DND-41 (cell line): ENCODE measurements around the gene OR56A3.

Source experiments
- ATAC-seq: fragments of 200-7000 bp; cut with Tn5 transposase; 3 replicates; pipeline ENCODE4 v1.9.1; 2021; ENCODE audit warnings: low read depth; ENCODE audit not compliant: insufficient read depth
- DNase-seq: peaks from one replicate; pipeline ENCODE4 v3.0.0-alpha.2; 2020
- H2AFZ ChIP-seq: 2 replicates; pipeline ENCODE4 v1.6.0; 2012; ENCODE audit warnings: low read depth, low read length
- H3K27ac ChIP-seq: 2 replicates; pipeline ENCODE4 v1.5.1; 2012; ENCODE audit warnings: low read length, inconsistent platforms
- H3K27me3 ChIP-seq: fragments of 200-600 bp; sonication (generic); 2 replicates; pipeline ENCODE4 v1.6.0; 2012; ENCODE audit warnings: low read length, mild to moderate bottlenecking, inconsistent platforms; ENCODE audit not compliant: insufficient read depth, poor library complexity
- H3K36me3 ChIP-seq: 2 replicates; pipeline ENCODE4 v1.5.1; 2012; ENCODE audit warnings: low read length, inconsistent platforms; ENCODE audit not compliant: insufficient read depth
- H3K4me1 ChIP-seq: 2 replicates; pipeline ENCODE4 v1.5.1; 2012; ENCODE audit warnings: mild to moderate bottlenecking, low read length; ENCODE audit not compliant: insufficient read depth
- H3K4me2 ChIP-seq: 2 replicates; pipeline ENCODE4 v1.6.0; 2012; ENCODE audit warnings: mild to moderate bottlenecking, moderate library complexity, low read length, inconsistent platforms; ENCODE audit not compliant: insufficient read depth
- H3K4me3 ChIP-seq, 2 experiments: fragments of 200-600 bp in 1 of 2; shearing (Covaris generic) in 1 of 2; 2 replicates each; pipeline ENCODE4 v1.5.1; 2012 to 2016; ENCODE audit warnings: inconsistent platforms in 2 of 2, low read length in 2 of 2, mild to moderate bottlenecking in 2 of 2, low read depth in 1 of 2, moderate library complexity in 1 of 2
- H3K79me2 ChIP-seq: 2 replicates; pipeline ENCODE4 v1.6.0; 2012; ENCODE audit warnings: low read length, inconsistent platforms; ENCODE audit not compliant: insufficient read depth
- H3K9ac ChIP-seq: 2 replicates; pipeline ENCODE4 v1.6.0; 2012; ENCODE audit warnings: low read depth, mild to moderate bottlenecking, inconsistent platforms, low read length, moderate library complexity
- H3K9me3 ChIP-seq: 2 replicates; pipeline ENCODE4 v1.5.1; 2012; ENCODE audit warnings: low read length, moderate library complexity, mild to moderate bottlenecking, inconsistent platforms; ENCODE audit not compliant: insufficient read depth, severe bottlenecking
- H4K20me1 ChIP-seq: 2 replicates; pipeline ENCODE4 v1.6.0; 2012; ENCODE audit warnings: low read length; ENCODE audit not compliant: insufficient read depth
- CTCF ChIP-seq: IDR thresholded peaks from 2 replicates; pipeline ENCODE4 v1.5.1; 2012; ENCODE audit warnings: borderline replicate concordance, low read length, moderate library complexity, mild to moderate bottlenecking; ENCODE audit not compliant: poor library complexity, severe bottlenecking; ENCODE audit errors: extremely low read depth
- EZH2 ChIP-seq: IDR thresholded peaks from 3 replicates; pipeline ENCODE4 v1.6.1; 2012; ENCODE audit warnings: borderline replicate concordance, low read depth, mild to moderate bottlenecking, moderate library complexity, low read length, inconsistent platforms; ENCODE audit not compliant: severe bottlenecking

Gene OR56A3

GRCh38 chr11:5933116-5933515 is 8.9 kb upstream of the OR56A3 start:
- no peaks in the 10 kb centered on the region for H3K79me2 ChIP-seq
- no peaks in the 10 kb centered on the region for H3K36me3 ChIP-seq
- no peak for DNase-seq
- no peaks in the 10 kb centered on the region for H3K9me3 ChIP-seq
- no peak for ATAC-seq
- no peak overlapping the region for H3K9ac ChIP-seq
- H4K20me1 ChIP-seq = no peaks in the 10 kb centered on the region
- no peak overlapping the region for H3K4me2 ChIP-seq
- TF ChIP-seq EZH2 = no peak
- no peak for TF ChIP-seq CTCF
- no peak overlapping the region for H3K27ac ChIP-seq
- no peaks in the 10 kb centered on the region for H3K4me1 ChIP-seq
- H3K27me3 ChIP-seq = no peaks in the 10 kb centered on the region
- no peak overlapping the region for H3K4me3 ChIP-seq
- H2AFZ ChIP-seq = no peak overlapping the region

GRCh38 chr11:5937868-5938602 is 4.0 kb upstream of the OR56A3 start:
- Histone ChIP-seq H3K27ac (no peak overlapping the region), H3K9ac (no peak overlapping the region), H2AFZ (no peak overlapping the region), H3K9me3 (no peaks in the 10 kb centered on the region), H3K27me3 (no peaks in the 10 kb centered on the region), H3K36me3 (no peaks in the 10 kb centered on the region), H3K79me2 (no peaks in the 10 kb centered on the region), H4K20me1 (no peaks in the 10 kb centered on the region), H3K4me1 (no peaks in the 10 kb centered on the region), H3K4me2 (no peak overlapping the region), H3K4me3 (no peak overlapping the region)
- TF ChIP-seq CTCF (no peak), EZH2 (no peak)
- ATAC-seq (no peak), DNase-seq (no peak)

- H3K4me2 ChIP-seq = no peak overlapping the region
- TF ChIP-seq EZH2 = no peak
- no peak for TF ChIP-seq CTCF
- H3K27ac ChIP-seq = no peak overlapping the region
- DNase-seq = no peak
- no peak overlapping the region for H2AFZ ChIP-seq
- no peak for ATAC-seq
- no peaks in the 10 kb centered on the region for H3K9me3 ChIP-seq
- H3K27me3 ChIP-seq = no peaks in the 10 kb centered on the region
- no peaks in the 10 kb centered on the region for H3K79me2 ChIP-seq
- H3K36me3 ChIP-seq = no peaks in the 10 kb centered on the region
- H4K20me1 ChIP-seq = no peaks in the 10 kb centered on the region
- no peaks in the 10 kb centered on the region for H3K4me1 ChIP-seq
- H3K4me3 ChIP-seq = no peak overlapping the region
- no peak overlapping the region for H3K9ac ChIP-seq
Measured at GRCh38 chr11:5938603-5938965, 3.5 kb upstream of the OR56A3 start.
